Chondrocyte (in vitro differentiated cells): ENCODE measurements around the gene EML4. TPM values are rescaled to one million over a fixed set of nuclear protein-coding genes. Genes with fewer than 3 reads are reported as not detected.

Experiments
- DNase-seq: peaks from one replicate; pipeline ENCODE4 v3.0.0; 2021; ENCODE audit warnings: mixed read lengths, low spot score
- H3K27ac Mint-ChIP-seq: one replicate; pipeline ENCODE4 v1.8.0; 2021; ENCODE audit warnings: mild to moderate bottlenecking, moderate library complexity, mixed read lengths; ENCODE audit not compliant: unreplicated experiment
- H3K27me3 Mint-ChIP-seq: 2 replicates; pipeline ENCODE4 v1.8.0; 2021; ENCODE audit warnings: low read depth, mixed read lengths
- H3K36me3 Mint-ChIP-seq: 2 replicates; pipeline ENCODE4 v1.8.0; 2021; ENCODE audit warnings: low read depth, mixed read lengths
- H3K4me1 Mint-ChIP-seq: 2 replicates; pipeline ENCODE4 v1.8.0; 2021; ENCODE audit warnings: low read depth, mild to moderate bottlenecking, mixed read lengths
- H3K4me3 Mint-ChIP-seq: one replicate; pipeline ENCODE4 v1.8.0; 2021; ENCODE audit warnings: mild to moderate bottlenecking, moderate library complexity, mixed read lengths; ENCODE audit not compliant: unreplicated experiment
- H3K9me3 Mint-ChIP-seq: 2 replicates; pipeline ENCODE4 v1.8.0; 2021; ENCODE audit warnings: low read depth, mixed read lengths
- CTCF ChIP-seq: fragments of 200-600 bp; sonication (generic); IDR thresholded peaks from 2 replicates; pipeline ENCODE4 v1.5.0; 2021; ENCODE audit warnings: antibody characterized with exemption, mild to moderate bottlenecking, moderate library complexity
- total RNA-seq: library from RNA; stranded (reverse); gene quantifications from 3 replicates; pipeline ENCODE4 v1.2.1, GENCODE V29; 2021

EML4 gene
- total RNA-seq, 1 donor from 2014 or later = 50.0 TPM

DNA sequence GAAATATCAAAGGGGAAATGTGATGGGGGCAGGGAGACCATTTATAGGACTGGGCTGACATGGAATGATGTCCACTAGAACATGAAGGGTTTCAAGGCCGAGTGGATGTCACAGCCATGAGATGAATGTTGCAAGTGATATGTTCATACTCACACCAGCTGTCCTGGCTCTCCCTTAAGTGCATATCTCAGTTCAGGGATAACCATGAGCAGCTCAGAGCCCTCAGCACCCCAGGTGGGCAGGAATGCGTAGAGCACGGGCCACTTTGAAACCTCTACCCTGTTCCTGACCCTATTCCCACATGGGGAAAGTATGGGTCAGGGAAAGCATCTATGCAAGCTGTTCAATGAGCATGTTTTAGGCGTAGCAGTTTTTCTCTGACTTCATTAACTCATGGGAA lies 12.4 kb upstream of the EML4 start:
- no peak for TF ChIP-seq CTCF
- H3K36me3 Mint-ChIP-seq = no peaks in the 10 kb centered on the region
- DNase-seq = no peak
- no peaks in the 10 kb centered on the region for H3K9me3 Mint-ChIP-seq
- no peak overlapping the region for H3K4me3 Mint-ChIP-seq
- no peak overlapping the region for H3K27ac Mint-ChIP-seq
- H3K27me3 Mint-ChIP-seq = no peaks in the 10 kb centered on the region
- H3K4me1 Mint-ChIP-seq = no peaks in the 10 kb centered on the region

DNA sequence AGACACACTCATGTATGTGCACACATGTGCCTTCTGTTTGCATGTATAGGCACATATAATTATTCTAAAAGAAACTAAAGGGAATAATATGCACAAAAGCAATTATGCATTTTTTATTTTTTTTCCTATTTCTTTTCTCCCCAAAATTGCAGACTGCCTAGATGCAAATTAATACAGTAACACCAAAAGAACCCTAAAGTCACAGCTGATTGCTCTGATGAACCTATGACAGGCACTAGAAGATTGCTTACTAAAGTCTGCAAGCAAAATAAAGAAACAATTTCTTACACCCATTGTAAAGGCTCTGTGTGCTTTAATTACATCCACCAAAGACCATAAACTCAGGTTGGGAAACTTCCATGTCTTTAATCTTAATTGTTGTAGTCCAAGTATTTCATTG lies 7.7 kb upstream of the EML4 start:
- H3K9me3 Mint-ChIP-seq = no peaks in the 10 kb centered on the region
- no peak overlapping the region for H3K4me3 Mint-ChIP-seq
- H3K4me1 Mint-ChIP-seq = no peaks in the 10 kb centered on the region
- DNase-seq = no peak
- no peak overlapping the region for H3K27ac Mint-ChIP-seq
- peaks cover 2% of the 10 kb centered on the region for H3K27me3 Mint-ChIP-seq
- TF ChIP-seq CTCF = no peak
- H3K36me3 Mint-ChIP-seq = no peaks in the 10 kb centered on the region

- H3K4me1 Mint-ChIP-seq = peaks cover 6% of the 10 kb centered on the region
- no peak for DNase-seq
- TF ChIP-seq CTCF = no peak
- H3K4me3 Mint-ChIP-seq = no peak overlapping the region
- peaks cover 2% of the 10 kb centered on the region for H3K27me3 Mint-ChIP-seq
- H3K36me3 Mint-ChIP-seq = no peaks in the 10 kb centered on the region
- H3K27ac Mint-ChIP-seq = no peak overlapping the region
- no peaks in the 10 kb centered on the region for H3K9me3 Mint-ChIP-seq
Measured at GRCh38 chr2:42163444-42164045, 5.6 kb upstream of the EML4 start.

DNA sequence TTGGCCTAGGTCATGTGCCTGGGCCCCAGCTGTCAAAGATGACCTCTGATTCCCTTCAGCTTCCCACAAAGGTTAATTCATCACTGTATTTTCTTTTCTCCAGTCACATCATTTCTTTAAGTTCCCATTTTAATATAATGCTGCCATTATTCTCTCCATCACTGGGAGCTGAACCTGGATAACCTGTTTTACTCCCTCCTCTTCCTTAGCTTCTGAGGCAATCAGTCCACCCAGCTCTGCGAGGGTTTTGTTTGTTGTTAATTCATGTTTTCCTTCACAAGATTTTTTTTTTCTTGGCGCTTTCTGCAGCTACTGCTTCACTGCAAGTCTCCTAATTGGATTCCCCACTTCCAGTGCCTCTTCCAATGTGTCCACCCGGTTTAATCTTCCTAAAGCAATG lies 5.1 kb upstream of the EML4 start:
- H3K27ac Mint-ChIP-seq = no peak overlapping the region
- H3K4me3 Mint-ChIP-seq = no peak overlapping the region
- no peaks in the 10 kb centered on the region for H3K36me3 Mint-ChIP-seq
- no peaks in the 10 kb centered on the region for H3K9me3 Mint-ChIP-seq
- peaks cover 2% of the 10 kb centered on the region for H3K27me3 Mint-ChIP-seq
- no peak for TF ChIP-seq CTCF
- no peak for DNase-seq
- peaks cover 11% of the 10 kb centered on the region for H3K4me1 Mint-ChIP-seq

DNA sequence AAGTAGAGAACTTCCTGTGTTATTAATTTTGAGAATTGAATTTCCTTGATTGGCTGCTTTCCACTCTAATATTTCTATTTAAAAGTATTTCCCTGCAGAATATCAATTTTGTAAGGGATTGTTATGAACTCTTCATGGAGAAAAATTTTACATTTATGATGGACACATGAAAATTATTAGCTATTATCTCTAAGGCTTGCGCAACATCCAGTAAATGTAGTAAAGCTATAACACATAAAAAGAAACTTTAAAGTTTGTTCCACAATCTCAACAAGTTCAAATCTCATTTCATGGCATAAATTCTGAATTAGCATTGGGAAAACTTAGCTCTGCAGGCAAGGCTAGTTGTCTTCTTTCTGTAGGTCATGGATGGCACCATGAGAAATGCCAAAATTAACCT lies 4.2 kb upstream of the EML4 start:
- Mint-ChIP-seq H3K9me3 (no peaks in the 10 kb centered on the region), H3K36me3 (no peaks in the 10 kb centered on the region), H3K4me1 (peaks cover 11% of the 10 kb centered on the region), H3K4me3 (no peak overlapping the region), H3K27me3 (peaks cover 2% of the 10 kb centered on the region), H3K27ac (no peak overlapping the region)
- TF ChIP-seq CTCF = no peak
- no peak for DNase-seq
